Activated CD8-positive, alpha-beta memory T cell treated with anti-CD3 and anti-CD28 coated beads, Interleukin-2, amount 50 U/mL, for 4 hours (primary cell): ENCODE data around the gene HECTD4.

Source experiments
- DNase-seq: peaks from one replicate; pipeline ENCODE4 v3.0.0-alpha.2; 2020

HECTD4 gene

GRCh38 chr12:112151766-112152541 lies 230.3 kb downstream of the HECTD4 start:
- DNase-seq, result no peak

GRCh38 chr12:112149596-112149995 lies 232.6 kb downstream of the HECTD4 start:
- no peak for DNase-seq

GRCh38 chr12:112148031-112148513 lies 234.2 kb downstream of the HECTD4 start:
- no peak for DNase-seq

GRCh38 chr12:112146123-112146522 lies 236.1 kb downstream of the HECTD4 start:
- DNase-seq, result no peak

- no peak for DNase-seq
These were observed 241.5 kb downstream of the HECTD4 start for GRCh38 chr12:112140728-112141127.

- DNase-seq, result no peak
These were observed 247.5 kb downstream of the HECTD4 start for GRCh38 chr12:112134731-112135130.

- no peak for DNase-seq
These were observed 248.8 kb downstream of the HECTD4 start for GRCh38 chr12:112133418-112133817.

- no peak for DNase-seq
These were observed 250.5 kb downstream of the HECTD4 start for GRCh38 chr12:112131686-112132085.

GRCh38 chr12:112130441-112130998 lies 251.7 kb downstream of the HECTD4 start:
- no peak for DNase-seq

GRCh38 chr12:112126911-112127310 lies 255.3 kb downstream of the HECTD4 start:
- DNase-seq, result no peak

- DNase-seq, result no peak
These were observed 256.2 kb downstream of the HECTD4 start for GRCh38 chr12:112126000-112126438.

- DNase-seq, result peak; percentile 98
These were observed 256.8 kb downstream of the HECTD4 start, which contains the start of gene TRAFD1 for GRCh38 chr12:112125250-112125999. Gene TRAFD1 (plus strand): TSS chr12:112125560. CDS start chr12:112130523, 4,963 bp downstream.

GRCh38 chr12:112124918-112125249 lies 257.3 kb downstream of the HECTD4 start:
- DNase-seq, result no peak

GRCh38 chr12:112122823-112123690 lies 259.2 kb downstream of the HECTD4 start:
- no peak for DNase-seq

GRCh38 chr12:112121780-112122565 lies 260.3 kb downstream of the HECTD4 start:
- DNase-seq, result no peak

GRCh38 chr12:112117685-112118084 lies 264.5 kb downstream of the HECTD4 start:
- DNase-seq, result no peak

GRCh38 chr12:112116232-112117060 lies 265.8 kb downstream of the HECTD4 start:
- DNase-seq, result no peak

- no peak for DNase-seq
These were observed 266.8 kb downstream of the HECTD4 start for GRCh38 chr12:112115259-112116045.

- no peak for DNase-seq
These were observed 269.7 kb downstream of the HECTD4 start for GRCh38 chr12:112112409-112113133.
